H1 (cell line): ENCODE data around the gene ALG11. TPM values are rescaled to one million over a fixed set of nuclear protein-coding genes. Genes with fewer than 3 reads are reported as not detected.

Source experiments
- CTCF ChIA-PET: fragments of 300-600 bp; sonication (Branson Sonifier 250); formaldehyde crosslinking; loops from one replicate; lab custom pipeline; 2021; ENCODE audit not compliant: partially characterized antibody; lab: Charles Lee
- POLR2A ChIA-PET: fragments of 300-600 bp; sonication (Branson Sonifier 250); formaldehyde crosslinking; loops from one replicate; lab custom pipeline; 2021; ENCODE audit warnings: inconsistent platforms; ENCODE audit not compliant: partially characterized antibody; lab: Charles Lee
- DNase-seq, 2 experiments: peaks; one replicate each; pipeline versions ENCODE4 v3.0.0 to v3.0.0-alpha.2; 2010 to 2022; ENCODE audit warnings: low spot score in 2 of 2, low read depth in 1 of 2, mixed read lengths in 1 of 2
- FAIRE-seq: peaks from 2 replicates; lab custom pipeline; 2011; peaks lifted over from hg19 to GRCh38; lab: Jason Lieb, UNC
- H2AFZ ChIP-seq: 2 replicates; pipeline ENCODE4 v1.8.1; 2012; ENCODE audit warnings: low read length, inconsistent platforms
- H2AK5ac ChIP-seq: 2 replicates; pipeline ENCODE4 v1.6.1; 2013; ENCODE audit warnings: low read depth, low read length
- H2BK120ac ChIP-seq: replicated peaks from 2 replicates; pipeline ENCODE3; 2013; ENCODE audit warnings: low read depth, low read length, inconsistent platforms
- H2BK12ac ChIP-seq: 2 replicates; pipeline ENCODE4 v1.6.1; 2013; ENCODE audit warnings: low read depth, low read length
- H2BK15ac ChIP-seq: 2 replicates; pipeline ENCODE4 v1.6.1; 2013; ENCODE audit warnings: low read length
- H2BK20ac ChIP-seq: 2 replicates; pipeline ENCODE4 v1.6.1; 2013; ENCODE audit warnings: low read length
- H2BK5ac ChIP-seq: 2 replicates; pipeline ENCODE4 v1.6.1; 2013; ENCODE audit warnings: low read depth, low read length
- H3K14ac ChIP-seq: 2 replicates; pipeline ENCODE4 v1.6.1; 2013; ENCODE audit warnings: inconsistent platforms; ENCODE audit not compliant: insufficient read length
- H3K18ac ChIP-seq: 2 replicates; pipeline ENCODE4 v1.6.1; 2013; ENCODE audit warnings: low read length; ENCODE audit errors: extremely low read depth
- H3K23ac ChIP-seq: 2 replicates; pipeline ENCODE4 v1.6.1; 2013; ENCODE audit warnings: inconsistent platforms; ENCODE audit not compliant: insufficient read length
- H3K23me2 ChIP-seq: 2 replicates; pipeline ENCODE4 v1.6.1; 2013; ENCODE audit warnings: low read depth, low read length
- H3K27ac ChIP-seq: 2 replicates; pipeline ENCODE4 v1.6.1; 2011; ENCODE audit warnings: low read depth, low read length, inconsistent platforms
- H3K27me3 ChIP-seq, 4 experiments: replicated peaks in 1 of 4; 1 replicate in 1 of 4; 2 replicates in 3 of 4; pipeline versions ENCODE4 v1.6.1 to v1.8.1; 2011 to 2013; ENCODE audit warnings: low read length in 3 of 4, mild to moderate bottlenecking in 3 of 4, inconsistent platforms in 2 of 4, mixed read lengths in 2 of 4, moderate library complexity in 1 of 4; ENCODE audit not compliant: control insufficient read depth in 3 of 4, insufficient read depth in 3 of 4; ENCODE audit errors: extremely low read depth in 1 of 4
- H3K36me3 ChIP-seq, 4 experiments: 2 replicates each; pipeline versions ENCODE4 v1.6.1 to v1.8.1; 2011 to 2013; ENCODE audit warnings: mild to moderate bottlenecking in 4 of 4, low read length in 3 of 4, moderate library complexity in 2 of 4, control low read depth in 1 of 4, inconsistent platforms in 1 of 4; ENCODE audit not compliant: insufficient read depth in 4 of 4, control insufficient read depth in 2 of 4
- H3K4ac ChIP-seq: replicated peaks from 2 replicates; pipeline ENCODE3; 2013; ENCODE audit warnings: low read length, low read depth, mixed read lengths, inconsistent platforms; ENCODE audit not compliant: insufficient read length
- H3K4me1 ChIP-seq, 4 experiments: replicated peaks in 1 of 4; 1 replicate in 1 of 4; 2 replicates in 3 of 4; pipeline versions ENCODE4 v1.6.1 to v1.8.1; 2011 to 2013; ENCODE audit warnings: low read length in 3 of 4, inconsistent platforms in 2 of 4, mixed read lengths in 1 of 4; ENCODE audit not compliant: insufficient read depth in 4 of 4, control insufficient read depth in 3 of 4
- H3K4me2 ChIP-seq, 2 experiments: 2 replicates each; pipeline versions ENCODE4 v1.6.1 to v1.8.1; 2011 to 2013; ENCODE audit warnings: low read depth in 2 of 2, low read length in 2 of 2, control low read depth in 1 of 2, inconsistent platforms in 1 of 2, mild to moderate bottlenecking in 1 of 2; ENCODE audit not compliant: insufficient read depth in 1 of 2
- H3K4me3 ChIP-seq, 4 experiments: fragments of 200-600, 300-600 bp in 1 of 4; sonication (generic), shearing (Covaris generic), sonication (Bioruptor Twin) in 1 of 4; 2 replicates each; pipeline versions ENCODE4 v1.5.1 to v1.8.1; 2011 to 2016; ENCODE audit warnings: low read length in 4 of 4, low read depth in 3 of 4, control low read depth in 2 of 4, inconsistent platforms in 2 of 4, mild to moderate bottlenecking in 2 of 4, mixed read lengths in 1 of 4, moderate library complexity in 1 of 4; ENCODE audit not compliant: insufficient read depth in 2 of 4; ENCODE audit errors: extremely low read depth in 1 of 4
- H3K56ac ChIP-seq: replicated peaks from 2 replicates; pipeline ENCODE3; 2013; ENCODE audit warnings: low read depth, mild to moderate bottlenecking, mixed read lengths, low read length, inconsistent platforms; ENCODE audit not compliant: insufficient read length
- H3K79me1 ChIP-seq: 2 replicates; pipeline ENCODE4 v1.6.1; 2013; ENCODE audit warnings: low read depth, low read length, control low read depth
- H3K79me2 ChIP-seq, 2 experiments: 2 replicates each; pipeline versions ENCODE4 v1.6.1 to v1.8.1; 2012 to 2013; ENCODE audit warnings: low read length in 2 of 2, mild to moderate bottlenecking in 2 of 2, inconsistent platforms in 1 of 2; ENCODE audit not compliant: insufficient read depth in 2 of 2, control insufficient read depth in 1 of 2
- H3K9ac ChIP-seq, 4 experiments: replicated peaks in 1 of 4; 1 replicate in 1 of 4; 2 replicates in 3 of 4; pipeline versions ENCODE4 v1.6.1 to v1.8.1; 2011 to 2013; ENCODE audit warnings: low read depth in 3 of 4, low read length in 3 of 4, control low read depth in 2 of 4, mild to moderate bottlenecking in 2 of 4, moderate library complexity in 2 of 4, inconsistent platforms in 1 of 4; ENCODE audit errors: extremely low read depth in 1 of 4
- H3K9me3 ChIP-seq, 2 experiments: 2 replicates each; pipeline versions ENCODE4 v1.6.1 to v1.8.1; 2012 to 2013; ENCODE audit warnings: mild to moderate bottlenecking in 2 of 2, moderate library complexity in 2 of 2, control low read depth in 1 of 2, inconsistent platforms in 1 of 2, low read depth in 1 of 2, low read length in 1 of 2, mixed read lengths in 1 of 2; ENCODE audit not compliant: insufficient read depth in 2 of 2
- H4K20me1 ChIP-seq, 2 experiments: replicated peaks in 1 of 2; 2 replicates each; pipeline versions ENCODE3 to v1.8.1; 2011 to 2013; ENCODE audit warnings: inconsistent platforms in 2 of 2, low read length in 2 of 2, mild to moderate bottlenecking in 1 of 2; ENCODE audit not compliant: insufficient read depth in 2 of 2, control insufficient read depth in 1 of 2
- H4K5ac ChIP-seq: 2 replicates; pipeline ENCODE4 v1.6.1; 2013; ENCODE audit warnings: low read length, low read depth, mixed read lengths, inconsistent platforms; ENCODE audit not compliant: insufficient read length
- H4K8ac ChIP-seq: 2 replicates; pipeline ENCODE4 v1.8.0; 2013; ENCODE audit warnings: mild to moderate bottlenecking, moderate library complexity, low read length, inconsistent platforms; ENCODE audit not compliant: insufficient read depth; ENCODE audit errors: extremely low read depth
- H4K91ac ChIP-seq: replicated peaks from 2 replicates; pipeline ENCODE3; 2013; ENCODE audit warnings: low read length, mixed read lengths, inconsistent platforms; ENCODE audit not compliant: insufficient read length
- ASH2L ChIP-seq: fragments of 200-600, 300-600 bp; sonication (generic); IDR thresholded peaks from one replicate; pipeline ENCODE4 v1.7.1; 2017; ENCODE audit warnings: low read length
- KDM1A ChIP-seq: fragments of 200-600, 300-600 bp; sonication (generic); IDR thresholded peaks from 2 replicates; pipeline ENCODE4 v1.7.1; 2016; ENCODE audit warnings: mild to moderate bottlenecking, low read length, borderline replicate concordance
- KDM5A ChIP-seq: fragments of 200-600 bp; IDR thresholded peaks from 2 replicates; pipeline ENCODE4 v1.7.1; 2012; ENCODE audit warnings: mild to moderate bottlenecking, low read length, inconsistent platforms, mixed read lengths
- NANOG ChIP-seq: IDR thresholded peaks from 2 replicates; pipeline ENCODE4 v1.6.1; 2011; ENCODE audit warnings: low read length, low read depth, mild to moderate bottlenecking, inconsistent platforms; ENCODE audit not compliant: insufficient read depth, poor library complexity, severe bottlenecking
- NRF1 ChIP-seq: IDR thresholded peaks from 2 replicates; pipeline ENCODE4 v1.6.1; 2011; ENCODE audit warnings: mild to moderate bottlenecking, low read depth, low read length, improper control_type of control experiment
- RXRA ChIP-seq: IDR thresholded peaks from 2 replicates; pipeline ENCODE4 v1.6.1; 2011; ENCODE audit warnings: low read depth, mild to moderate bottlenecking, low read length, moderate library complexity; ENCODE audit not compliant: insufficient read depth
- TAF1 ChIP-seq: IDR thresholded peaks from 2 replicates; pipeline ENCODE4 v1.6.1; 2011; ENCODE audit warnings: mild to moderate bottlenecking, low read depth, low read length
- TBP ChIP-seq: IDR thresholded peaks from 2 replicates; pipeline ENCODE4 v1.6.1; 2011; ENCODE audit warnings: low read depth, low read length, improper control_type of control experiment
- TCF12 ChIP-seq: IDR thresholded peaks from 2 replicates; pipeline ENCODE4 v1.6.1; 2011; ENCODE audit warnings: low read depth, mild to moderate bottlenecking, low read length
- TEAD4 ChIP-seq: IDR thresholded peaks from 2 replicates; pipeline ENCODE4 v1.6.1; 2012; ENCODE audit warnings: low read depth, low read length, inconsistent platforms, mixed read lengths
- ZNF274 ChIP-seq: IDR thresholded peaks from 2 replicates; pipeline ENCODE4 v1.7.0; 2012; ENCODE audit warnings: low read length, borderline replicate concordance; ENCODE audit errors: extremely low read depth
- WGBS, 2 experiments: shearing (Covaris generic) in 1 of 2; methylation state at CpG; one replicate each; pipeline versions ENCODE4 v1.1.6 to v1.1.7; 2013 to 2015; ENCODE audit warnings: low lambda C conversion rate in 2 of 2, mixed read lengths in 2 of 2, inconsistent platforms in 1 of 2, low coverage in 1 of 2, missing lambda C conversion rate in 1 of 2; ENCODE audit not compliant: insufficient replicate concordance in 2 of 2, insufficient coverage in 1 of 2, insufficient read length in 1 of 2; ENCODE audit errors: extremely low coverage in 1 of 2, missing lambda C conversion rate in 1 of 2; 5-methylcytosine and 5-hydroxymethylcytosine counted together
- polyA plus RNA-seq, 7 experiments: library from polyadenylated mRNA; depleted of rRNA in 3 of 7; stranded (reverse) in 5 of 7; unstranded in 2 of 7; fragments of >200 nt in 5 of 7; fragments of 200-250 nt in 2 of 7; gene quantifications; 1 replicate in 5 of 7; 2 replicates in 1 of 7; 4 replicates in 1 of 7; pipeline versions ENCODE4 v1.2.1 to v1.2.3, GENCODE V29; 2011 to 2013; ENCODE audit warnings: missing spikeins in 2 of 7, mixed read lengths in 2 of 7
- total RNA-seq: library from RNA; stranded (reverse); fragmentation: NEBNext Ultra II Directional; extraction: Animal tissue kit (Norgen Biotek cat#: 25700); gene quantifications from 2 replicates; pipeline ENCODE4 v1.2.1, GENCODE V29; 2021
- TF ChIP-seq, protein P1 (sequence below): IDR thresholded peaks from 2 replicates; pipeline ENCODE4 v1.6.1; 2012; ENCODE audit warnings: inconsistent platforms

Gene ALG11
- total and polyA plus RNA-seq, 2 of the 8 experiments (the other 6 are each of a cell fraction or from before 2014, with no cell fraction given): 5.2 to 39.9 TPM

DNA sequence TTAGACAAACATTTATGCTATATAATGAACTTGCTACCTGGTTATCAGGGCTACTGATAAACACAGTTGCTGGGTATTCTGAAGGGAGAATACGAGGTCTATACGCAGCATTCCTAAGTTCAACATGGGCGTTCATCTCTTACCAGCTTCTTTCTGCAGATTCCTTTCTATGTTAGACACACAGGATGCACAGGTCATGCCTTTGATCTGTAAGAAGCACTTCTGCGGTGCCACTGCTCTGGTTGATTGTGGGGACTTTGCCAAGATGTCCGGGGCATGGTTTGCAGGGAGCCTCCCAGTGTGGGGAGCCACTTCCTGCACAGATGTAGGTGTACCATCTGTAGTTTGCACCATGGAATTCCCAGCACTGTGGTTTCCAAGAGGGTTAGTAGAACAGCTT is 41.8 kb upstream of the ALG11 start:
- H4K91ac ChIP-seq: no peak overlapping the region
- H3K9me3 ChIP-seq: no peaks in the 10 kb centered on the region
- no peak overlapping the region for H3K9ac ChIP-seq
- H2BK15ac ChIP-seq: no peak overlapping the region
- TF ChIP-seq NANOG: no peak
- TF ChIP-seq, protein P1, sequence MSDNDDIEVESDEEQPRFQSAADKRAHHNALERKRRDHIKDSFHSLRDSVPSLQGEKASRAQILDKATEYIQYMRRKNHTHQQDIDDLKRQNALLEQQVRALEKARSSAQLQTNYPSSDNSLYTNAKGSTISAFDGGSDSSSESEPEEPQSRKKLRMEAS: no peak
- TF ChIP-seq TCF12: no peak
- TF ChIP-seq NRF1: no peak
- TF ChIP-seq TBP: no peak
- TF ChIP-seq ASH2L: no peak
- TF ChIP-seq TAF1: no peak
- no peak for TF ChIP-seq KDM1A
- TF ChIP-seq TEAD4: no peak
- TF ChIP-seq RXRA: no peak
- TF ChIP-seq ZNF274: no peak
- TF ChIP-seq KDM5A: no peak
- no peaks in the 10 kb centered on the region for H3K36me3 ChIP-seq
- H2BK120ac ChIP-seq: no peak overlapping the region
- no peak overlapping the region for H3K4ac ChIP-seq
- H2BK12ac ChIP-seq: no peak overlapping the region
- DNase-seq (no peak), FAIRE-seq (no peak)
- no peak overlapping the region for H3K23ac ChIP-seq
- no peaks in the 10 kb centered on the region for H3K23me2 ChIP-seq
- no peak overlapping the region for H2AFZ ChIP-seq
- H3K56ac ChIP-seq: no peak overlapping the region
- H3K14ac ChIP-seq: no peak overlapping the region
- no peaks in the 10 kb centered on the region for H3K27me3 ChIP-seq
- no peak overlapping the region for H3K27ac ChIP-seq
- no peak overlapping the region for H3K4me3 ChIP-seq
- H4K5ac ChIP-seq: no peak overlapping the region
- no peak overlapping the region for H2BK5ac ChIP-seq
- no peak overlapping the region for H3K18ac ChIP-seq
- no peak overlapping the region for H4K8ac ChIP-seq
- H3K79me1 ChIP-seq: no peaks in the 10 kb centered on the region
- CTCF ChIA-PET: interaction anchor here (0.8 to 1.3 kb wide), 4 partner anchors 10 to 146 kb away, joined by 3 read pairs; no protein-coding TSS in a partner anchor
- POLR2A ChIA-PET: interaction anchor here (1.2 kb wide), 1 partner anchor 11 kb away, joined by 3 read pairs; no protein-coding TSS in a partner anchor
- no peaks in the 10 kb centered on the region for H3K4me1 ChIP-seq
- H2BK20ac ChIP-seq: no peak overlapping the region
- H4K20me1 ChIP-seq: no peaks in the 10 kb centered on the region
- H2AK5ac ChIP-seq: no peak overlapping the region
- H3K79me2 ChIP-seq: no peaks in the 10 kb centered on the region
- H3K4me2 ChIP-seq: no peak overlapping the region
- 86% methylated on average over 5 of the region's 5 CpGs; no CpG with 5 or more reads in 1 of the 2 experiments for WGBS, 2 experiments
